GM12878 (cell line): ENCODE measurements around the gene ETV6. TPM values are rescaled to one million over a fixed set of nuclear protein-coding genes. Genes with fewer than 3 reads are reported as not detected.

ENCODE experiments used
- ATAC-seq: fragments of 200-7000 bp; cut with Tn5 transposase; 3 replicates; pipeline ENCODE4 v1.9.1; 2020; ENCODE audit warnings: mild to moderate bottlenecking, moderate library complexity
- BruUV-seq: library from RNA; stranded (reverse); fragments of 400-500 nt; replicated peaks from 2 replicates; lab custom pipeline; 2021; lab: Mats Ljungman, UMichigan
- CTCF ChIA-PET: fragments of 300-600 bp; sonication (Branson Sonifier 250); formaldehyde crosslinking; extraction: SDS; loops from one replicate; lab custom pipeline; 2021; ENCODE audit warnings: inconsistent platforms; lab: Yijun Ruan, JAX
- POLR2A ChIA-PET: fragments of 350-600 bp; formaldehyde crosslinking; extraction: SDS; loops from one replicate; lab custom pipeline; 2021; ENCODE audit warnings: inconsistent platforms; lab: Charles Lee
- RAD21 ChIA-PET: fragments of 300-600 bp; sonication (Branson Sonifier 250); formaldehyde crosslinking; loops from one replicate; lab custom pipeline; 2023; ENCODE audit warnings: antibody characterized with exemption; ENCODE audit not compliant: unreplicated experiment; lab: Charles Lee
- SMC1A ChIA-PET: fragments of 300-600 bp; sonication (Branson Sonifier 250); formaldehyde crosslinking; loops from one replicate; lab custom pipeline; 2023; ENCODE audit not compliant: unreplicated experiment, uncharacterized antibody; lab: Charles Lee
- DNase-seq: peaks from one replicate; pipeline ENCODE4 v3.0.0-alpha.2; 2011; ENCODE audit warnings: low read depth, low spot score
- FAIRE-seq: peaks from 3 replicates; lab custom pipeline; 2011; peaks lifted over from hg19 to GRCh38; lab: Jason Lieb, UNC
- H2AFZ ChIP-seq: 2 replicates; pipeline ENCODE4 v1.6.0; 2011; ENCODE audit warnings: low read depth, low read length, control low read depth; ENCODE audit not compliant: control insufficient read depth
- H3K27ac ChIP-seq: 2 replicates; pipeline ENCODE4 v1.5.1; 2011; ENCODE audit warnings: control low read depth; ENCODE audit not compliant: control insufficient read depth, insufficient read depth
- H3K27me3 ChIP-seq, 2 experiments: replicated peaks in 1 of 2; 2 replicates each; pipeline versions ENCODE4 v1.6.0 to v1.6.1; 2011; ENCODE audit warnings: low read length in 1 of 2; ENCODE audit not compliant: control insufficient read depth in 2 of 2, insufficient read depth in 2 of 2
- H3K36me3 ChIP-seq, 2 experiments: 2 replicates each; pipeline ENCODE4 v1.5.1; 2011; ENCODE audit warnings: low read length in 1 of 2; ENCODE audit not compliant: control insufficient read depth in 2 of 2, insufficient read depth in 2 of 2
- H3K4me1 ChIP-seq: 2 replicates; pipeline ENCODE4 v1.6.1; 2011; ENCODE audit warnings: mild to moderate bottlenecking, low read length, moderate library complexity, mixed read lengths; ENCODE audit not compliant: control insufficient read depth, insufficient read depth
- H3K4me2 ChIP-seq: 2 replicates; pipeline ENCODE4 v1.6.0; 2011; ENCODE audit warnings: control low read depth; ENCODE audit not compliant: control insufficient read depth, insufficient read depth
- H3K4me3 ChIP-seq: fragments of 200-600 bp; sonication (generic); 2 replicates; pipeline ENCODE4 v1.5.1; 2016
- H3K79me2 ChIP-seq: 2 replicates; pipeline ENCODE4 v1.6.0; 2011; ENCODE audit warnings: low read length; ENCODE audit not compliant: control insufficient read depth, insufficient read depth
- H3K9ac ChIP-seq: 2 replicates; pipeline ENCODE4 v1.8.0; 2011; ENCODE audit warnings: low read length, control low read depth, mixed read lengths; ENCODE audit not compliant: control insufficient read depth, insufficient read depth
- H3K9me3 ChIP-seq: replicated peaks from 3 replicates; pipeline ENCODE4 v1.5.1; 2011; ENCODE audit warnings: mild to moderate bottlenecking, low read length; ENCODE audit not compliant: control insufficient read depth, insufficient read depth
- H4K20me1 ChIP-seq: 2 replicates; pipeline ENCODE4 v1.6.0; 2011; ENCODE audit not compliant: control insufficient read depth, insufficient read depth
- ASH2L ChIP-seq: fragments of 300-600, 200-600 bp; sonication (generic); IDR thresholded peaks from 2 replicates; pipeline ENCODE4 v1.6.1; 2017; ENCODE audit warnings: low read depth, mild to moderate bottlenecking, borderline replicate concordance
- BCL11A ChIP-seq: IDR thresholded peaks from 2 replicates; pipeline ENCODE4 v1.6.1; 2011; ENCODE audit warnings: low read depth, low read length
- CHD4 ChIP-seq: fragments of 200-600 bp; sonication (generic); IDR thresholded peaks from 2 replicates; pipeline ENCODE4 v1.6.1; 2016; ENCODE audit warnings: mild to moderate bottlenecking
- CREM ChIP-seq: IDR thresholded peaks from 2 replicates; pipeline ENCODE4 v1.6.1; 2014; ENCODE audit warnings: antibody characterized with exemption, low read depth
- EED ChIP-seq: sonication (generic); IDR thresholded peaks from 2 replicates; pipeline ENCODE4 v1.6.1; 2016; ENCODE audit warnings: antibody characterized with exemption, low read depth
- HDAC2 ChIP-seq: fragments of 200-600 bp; sonication (generic); IDR thresholded peaks from 2 replicates; pipeline ENCODE4 v1.6.1; 2017
- KDM1A ChIP-seq: fragments of 200-600 bp; sonication (generic); IDR thresholded peaks from 2 replicates; pipeline ENCODE4 v1.6.1; 2016; ENCODE audit warnings: borderline replicate concordance
- NR2C2 ChIP-seq: IDR thresholded peaks from 2 replicates; pipeline ENCODE4 v1.6.1; 2011; ENCODE audit warnings: borderline replicate concordance, low read depth; ENCODE audit not compliant: control insufficient read depth, insufficient read length
- NR2F1 ChIP-seq: fragments of 450-650 bp; conservative IDR thresholded peaks from 2 replicates; pipeline ENCODE4 v1.6.1; 2017; ENCODE audit warnings: mild to moderate bottlenecking
- POLR2AphosphoS2 ChIP-seq: IDR thresholded peaks from 2 replicates; pipeline ENCODE4 v1.6.1; 2011; ENCODE audit warnings: low read depth, mild to moderate bottlenecking, low read length, improper control_type of control experiment, moderate library complexity
- RELB ChIP-seq: fragments of 450-650 bp; IDR thresholded peaks from 2 replicates; pipeline ENCODE4 v1.6.1; 2017; ENCODE audit warnings: low read depth, mild to moderate bottlenecking, moderate library complexity
- RFX5 ChIP-seq: IDR thresholded peaks from 2 replicates; pipeline ENCODE4 v1.6.1; 2011; ENCODE audit warnings: low read depth, low read length, improper control_type of control experiment
- SMAD1 ChIP-seq: fragments of 450-650 bp; IDR thresholded peaks from 2 replicates; pipeline ENCODE4 v1.6.1; 2018; ENCODE audit warnings: mild to moderate bottlenecking, low read depth; ENCODE audit not compliant: partially characterized antibody
- WRNIP1 ChIP-seq: IDR thresholded peaks from 2 replicates; pipeline ENCODE4 v1.6.1; 2011; ENCODE audit warnings: low read depth, low read length, improper control_type of control experiment, borderline replicate concordance
- ZBTB11 ChIP-seq: fragments of 450-650 bp; formaldehyde crosslinking; IDR thresholded peaks from 2 replicates; pipeline ENCODE4 v1.5.0; 2022; ENCODE audit warnings: mild to moderate bottlenecking, missing genetic modification characterization
- ZNF207 ChIP-seq: fragments of 450-650 bp; IDR thresholded peaks from 2 replicates; pipeline ENCODE4 v1.6.1; 2014; ENCODE audit warnings: antibody characterized with exemption, mild to moderate bottlenecking, borderline replicate concordance
- WGBS: methylation state at CpG from one replicate; pipeline ENCODE4 v1.1.6; 2016; ENCODE audit warnings: low lambda C conversion rate; ENCODE audit not compliant: insufficient replicate concordance, insufficient coverage; ENCODE audit errors: missing lambda C conversion rate; 5-methylcytosine and 5-hydroxymethylcytosine counted together
- in situ Hi-C: fragments of 300-500 bp; cut with MboI; formaldehyde crosslinking; loops from 9 replicates; pipeline ENCODE4 v1.14.3; 2018; ENCODE audit warnings: mixed read lengths
- intact Hi-C: fragments of 100-400 bp; cut with micrococcal nuclease; formaldehyde crosslinking; loops from one replicate; pipeline ENCODE4 v1.14.2; 2022; ENCODE audit not compliant: unreplicated experiment
- polyA plus RNA-seq, 11 experiments: library from polyadenylated mRNA; depleted of rRNA in 4 of 11; unstranded in 6 of 11; stranded (reverse) in 5 of 11; fragments of >200 nt; fragmentation: Nextera tagmentation in 4 of 11; fragmentation: Illumina TruSeq in 1 of 11; extraction: Ambion mirVana in 4 of 11; extraction: Trizol in 1 of 11; gene quantifications; 1 replicate in 1 of 11; 2 replicates in 10 of 11; pipeline versions ENCODE4 v1.2.1 to v1.2.3, GENCODE V29; 2011 to 2016; ENCODE audit warnings: inconsistent platforms in 2 of 11, missing spikeins in 2 of 11, low read depth in 1 of 11
- total RNA-seq, 4 experiments: library from RNA; depleted of rRNA in 3 of 4; stranded (reverse); fragments of >200 nt in 3 of 4; fragmentation: Illumina TruSeq in 1 of 4; extraction: Trizol in 1 of 4; gene quantifications; 2 replicates each; pipeline versions ENCODE4 v1.2.1 to v1.2.3, GENCODE V29; 2013 to 2021
- TF ChIP-seq, protein P1 (sequence below): fragments of 450-650 bp; IDR thresholded peaks from 2 replicates; pipeline ENCODE4 v1.6.1; 2016; ENCODE audit warnings: mild to moderate bottlenecking

Gene ETV6
- total and polyA plus RNA-seq, 10 of the 15 experiments (the other 5 are each of a cell fraction or from before 2014, with no cell fraction given) = 6.6 to 74.8 (median 24.6) TPM

DNA sequence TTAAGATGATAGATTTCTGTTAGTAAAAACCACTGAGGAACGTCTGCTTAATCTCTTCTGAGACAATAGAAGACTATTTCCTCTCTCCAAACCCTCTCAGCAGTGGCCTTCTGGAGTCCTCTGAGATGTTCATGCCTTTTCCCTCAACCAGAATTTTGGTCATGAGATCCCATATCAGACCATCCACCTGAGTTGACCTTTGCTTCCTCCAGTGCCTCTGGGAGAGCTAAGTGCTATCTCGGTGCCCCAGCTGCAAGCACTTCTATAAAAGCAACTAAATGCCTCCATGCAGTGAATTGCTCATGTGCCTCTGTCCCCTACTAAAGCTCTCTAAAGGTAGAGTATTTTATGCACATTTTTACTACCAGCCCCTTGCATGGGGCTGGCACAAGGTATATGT, 248.4 kb downstream of the ETV6 start:
- Histone ChIP-seq H3K27me3 (no peaks in the 10 kb centered on the region), H3K36me3 (peaks cover under 1 to 10% of the 10 kb centered on the region in 2 experiments; a peak in 3 of 4 replicates), H3K4me3 (no peak overlapping the region), H3K9ac (no peak overlapping the region), H2AFZ (no peak overlapping the region), H3K9me3 (no peaks in the 10 kb centered on the region), H3K4me1 (peaks cover 32% of the 10 kb centered on the region), H3K27ac (no peak overlapping the region), H3K79me2 (no peaks in the 10 kb centered on the region), H3K4me2 (no peak overlapping the region), H4K20me1 (no peaks in the 10 kb centered on the region)
- intact Hi-C loops (loop anchor here (5.0 kb wide), 1 partner anchor 316 kb away; no protein-coding TSS in a partner anchor), in situ Hi-C loops (no loop called here)
- FAIRE-seq (no peak), DNase-seq (no peak), ATAC-seq (no peak)
- ChIA-PET SMC1A (no interaction called here), POLR2A (no interaction called here), RAD21 (no interaction called here), CTCF (no interaction called here)
- WGBS = 97% methylated on average over 2 of the region's 2 CpGs
- BruUV-seq = no TSS peak
- TF ChIP-seq RELB (no peak), ASH2L (no peak), ZBTB11 (no peak), NR2F1 (no peak), CREM (no peak), HDAC2 (no peak), EED (no peak), NR2C2 (no peak), WRNIP1 (no peak), CHD4 (no peak), KDM1A (no peak), BCL11A (no peak), POLR2AphosphoS2 (no peak), RFX5 (no peak), ZNF207 (no peak), SMAD1 (no peak)
- TF ChIP-seq, protein P1, sequence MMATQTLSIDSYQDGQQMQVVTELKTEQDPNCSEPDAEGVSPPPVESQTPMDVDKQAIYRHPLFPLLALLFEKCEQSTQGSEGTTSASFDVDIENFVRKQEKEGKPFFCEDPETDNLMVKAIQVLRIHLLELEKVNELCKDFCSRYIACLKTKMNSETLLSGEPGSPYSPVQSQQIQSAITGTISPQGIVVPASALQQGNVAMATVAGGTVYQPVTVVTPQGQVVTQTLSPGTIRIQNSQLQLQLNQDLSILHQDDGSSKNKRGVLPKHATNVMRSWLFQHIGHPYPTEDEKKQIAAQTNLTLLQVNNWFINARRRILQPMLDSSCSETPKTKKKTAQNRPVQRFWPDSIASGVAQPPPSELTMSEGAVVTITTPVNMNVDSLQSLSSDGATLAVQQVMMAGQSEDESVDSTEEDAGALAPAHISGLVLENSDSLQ = no peak
